ENCODE measurements around the gene TSHZ2.

GRCh38 chr20:52974179-52974594 lies 2.0 kb downstream of the TSHZ2 start:
- TF ChIP-seq GATA2 (IDR thresholded peaks at IDR 0.05; ENCODE audit: low read depth, low read length), result no peak
- no peak for TF ChIP-seq GATA3 (IDR thresholded peaks at IDR 0.05; ENCODE audit: low read depth, low read length)
